Lower leg skin (tissue), 3 donors: Measurements from ENCODE around the gene SLC7A4.

Source experiments
- CTCF ChIP-seq, 3 donors: fragments of 450-650 bp; IDR thresholded peaks; one replicate each; pipeline ENCODE4 v1.5.1; 2016; ENCODE audit warnings: antibody characterized with exemption in 3 of 3, mild to moderate bottlenecking in 3 of 3, moderate library complexity in 2 of 3
- POLR2A ChIP-seq, 2 donors: fragments of 450-650 bp; IDR thresholded peaks; one replicate each; pipeline ENCODE4 v1.6.1; 2016 to 2017; ENCODE audit warnings: antibody characterized with exemption in 2 of 2, mild to moderate bottlenecking in 1 of 2, moderate library complexity in 1 of 2

DNA sequence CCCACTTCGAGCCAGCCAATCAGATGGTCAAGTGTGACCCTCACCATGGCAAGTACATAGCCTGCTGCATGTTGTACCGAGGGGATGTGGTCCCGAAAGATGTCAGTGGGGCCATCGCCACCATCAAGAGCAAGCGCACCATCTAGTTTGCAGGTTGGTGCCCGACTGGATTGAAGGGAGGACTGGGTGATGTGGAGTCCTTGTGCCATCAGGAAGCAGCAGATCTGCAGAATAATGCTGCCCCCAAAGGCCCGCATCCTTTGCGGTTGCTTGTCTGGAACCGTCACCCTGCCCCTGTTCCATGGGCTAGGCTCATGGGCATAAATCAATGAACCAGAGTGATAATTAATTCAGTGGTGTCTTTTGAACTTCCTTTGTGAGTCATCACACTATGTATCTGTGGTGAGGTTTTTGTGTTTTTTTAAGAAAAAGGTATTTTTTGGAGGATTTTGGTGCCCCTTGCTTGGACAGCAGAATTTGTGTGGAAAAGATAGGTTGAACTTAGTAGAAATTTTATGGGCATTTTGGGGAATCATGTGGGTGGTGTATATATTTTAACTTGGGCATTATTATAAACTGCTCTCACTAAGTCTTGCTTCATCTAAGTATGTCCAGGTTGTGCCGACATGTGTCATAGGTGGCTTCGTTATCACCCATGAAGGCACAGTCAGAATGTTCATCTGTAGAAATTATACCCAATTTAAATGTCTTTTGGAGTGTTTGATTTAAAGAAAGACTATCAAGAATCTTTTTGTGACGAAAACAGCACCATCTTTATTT, 35.7 kb upstream of the SLC7A4 start:
- TF ChIP-seq POLR2A (IDR thresholded peaks at IDR 0.05), result no peak
- TF ChIP-seq CTCF (IDR thresholded peaks at IDR 0.05), result no peak
